ENCODE results near the gene CFAP57. TPM values are rescaled to one million over a fixed set of nuclear protein-coding genes. Genes with fewer than 3 reads are reported as not detected.

The CFAP57 gene
- total RNA-seq, 1 donor from 2014 or later: 4.8 TPM

DNA sequence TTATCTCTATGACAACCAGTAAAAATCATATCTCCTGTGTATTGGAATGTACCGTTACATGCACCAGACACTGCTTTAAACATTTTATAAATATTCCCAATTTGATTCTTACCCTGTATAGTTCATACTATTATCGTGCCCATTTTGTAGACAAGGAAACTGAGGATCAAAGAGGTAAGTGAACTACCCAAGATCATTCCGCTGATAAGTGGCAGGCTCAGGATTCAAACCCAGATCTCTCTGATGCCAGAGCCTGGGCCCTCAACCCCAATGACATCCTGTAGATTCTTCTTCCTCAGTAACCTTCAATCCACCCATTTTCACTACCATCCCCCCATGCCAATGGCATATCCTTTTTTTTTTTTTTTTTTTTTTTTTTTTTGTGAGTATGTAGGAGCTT lies 12.3 kb downstream of the CFAP57 start:
- Histone ChIP-seq H3K27me3 (ENCODE audit: control insufficient read depth, insufficient read depth, low read length) (no peaks in the 10 kb centered on the region), H3K4me3 (ENCODE audit: low read depth, low read length) (no peak overlapping the region), H3K36me3 (ENCODE audit: control insufficient read depth, insufficient read depth, low read length) (no peaks in the 10 kb centered on the region)
- no peak for DNase-seq (ENCODE audit: low read depth)
- TF ChIP-seq, protein P1, sequence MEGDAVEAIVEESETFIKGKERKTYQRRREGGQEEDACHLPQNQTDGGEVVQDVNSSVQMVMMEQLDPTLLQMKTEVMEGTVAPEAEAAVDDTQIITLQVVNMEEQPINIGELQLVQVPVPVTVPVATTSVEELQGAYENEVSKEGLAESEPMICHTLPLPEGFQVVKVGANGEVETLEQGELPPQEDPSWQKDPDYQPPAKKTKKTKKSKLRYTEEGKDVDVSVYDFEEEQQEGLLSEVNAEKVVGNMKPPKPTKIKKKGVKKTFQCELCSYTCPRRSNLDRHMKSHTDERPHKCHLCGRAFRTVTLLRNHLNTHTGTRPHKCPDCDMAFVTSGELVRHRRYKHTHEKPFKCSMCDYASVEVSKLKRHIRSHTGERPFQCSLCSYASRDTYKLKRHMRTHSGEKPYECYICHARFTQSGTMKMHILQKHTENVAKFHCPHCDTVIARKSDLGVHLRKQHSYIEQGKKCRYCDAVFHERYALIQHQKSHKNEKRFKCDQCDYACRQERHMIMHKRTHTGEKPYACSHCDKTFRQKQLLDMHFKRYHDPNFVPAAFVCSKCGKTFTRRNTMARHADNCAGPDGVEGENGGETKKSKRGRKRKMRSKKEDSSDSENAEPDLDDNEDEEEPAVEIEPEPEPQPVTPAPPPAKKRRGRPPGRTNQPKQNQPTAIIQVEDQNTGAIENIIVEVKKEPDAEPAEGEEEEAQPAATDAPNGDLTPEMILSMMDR (IDR thresholded peaks at IDR 0.05; ENCODE audit: insufficient read depth, low read length, poor library complexity, severe bottlenecking): no peak

- no peaks in the 10 kb centered on the region for H3K27me3 ChIP-seq (ENCODE audit: control insufficient read depth, insufficient read depth, low read length)
- no peaks in the 10 kb centered on the region for H3K36me3 ChIP-seq (ENCODE audit: control insufficient read depth, insufficient read depth, low read length)
- no peak for DNase-seq (ENCODE audit: low read depth)
- TF ChIP-seq, protein P1 (IDR thresholded peaks at IDR 0.05; ENCODE audit: insufficient read depth, low read length, poor library complexity, severe bottlenecking): no peak
- H3K4me3 ChIP-seq (ENCODE audit: low read depth, low read length): no peak overlapping the region
Measured at GRCh38 chr1:43184995-43185394, 12.9 kb downstream of the CFAP57 start.

GRCh38 chr1:43188106-43188505 lies 16.0 kb downstream of the CFAP57 start:
- no peak for DNase-seq (ENCODE audit: low read depth)
- no peaks in the 10 kb centered on the region for H3K27me3 ChIP-seq (ENCODE audit: control insufficient read depth, insufficient read depth, low read length)
- TF ChIP-seq, protein P1 (IDR thresholded peaks at IDR 0.05; ENCODE audit: insufficient read depth, low read length, poor library complexity, severe bottlenecking): no peak
- no peaks in the 10 kb centered on the region for H3K36me3 ChIP-seq (ENCODE audit: control insufficient read depth, insufficient read depth, low read length)
- no peak overlapping the region for H3K4me3 ChIP-seq (ENCODE audit: low read depth, low read length)

DNA sequence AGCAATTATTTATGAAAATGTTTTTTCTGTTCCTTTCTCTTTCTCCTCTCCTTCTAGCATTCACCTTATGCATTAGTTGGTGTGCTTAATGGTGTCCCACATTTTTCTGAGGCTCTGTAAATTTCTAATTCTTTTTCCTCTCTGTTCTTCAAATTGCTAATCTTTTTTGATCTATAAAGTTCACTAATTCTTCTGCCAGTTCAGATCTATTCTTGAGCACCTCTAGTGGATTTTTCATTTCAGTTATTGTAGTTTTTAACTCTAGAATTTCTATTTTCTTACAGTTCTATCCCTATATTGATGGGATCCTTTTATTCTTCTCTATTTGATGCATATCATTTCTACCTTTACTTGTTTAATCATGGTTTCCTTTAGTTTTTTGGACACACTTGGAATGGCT lies 22.4 kb downstream of the CFAP57 start:
- no peaks in the 10 kb centered on the region for H3K36me3 ChIP-seq (ENCODE audit: control insufficient read depth, insufficient read depth, low read length)
- TF ChIP-seq, protein P1 (IDR thresholded peaks at IDR 0.05; ENCODE audit: insufficient read depth, low read length, poor library complexity, severe bottlenecking): no peak
- no peak overlapping the region for H3K4me3 ChIP-seq (ENCODE audit: low read depth, low read length)
- no peak for DNase-seq (ENCODE audit: low read depth)
- no peaks in the 10 kb centered on the region for H3K27me3 ChIP-seq (ENCODE audit: control insufficient read depth, insufficient read depth, low read length)

GRCh38 chr1:43197343-43198127 lies 25.4 kb downstream of the CFAP57 start:
- H3K36me3 ChIP-seq (ENCODE audit: control insufficient read depth, insufficient read depth, low read length): no peaks in the 10 kb centered on the region
- TF ChIP-seq, protein P1 (IDR thresholded peaks at IDR 0.05; ENCODE audit: insufficient read depth, low read length, poor library complexity, severe bottlenecking): no peak
- H3K27me3 ChIP-seq (ENCODE audit: control insufficient read depth, insufficient read depth, low read length): no peaks in the 10 kb centered on the region
- no peak for DNase-seq (ENCODE audit: low read depth)
- no peak overlapping the region for H3K4me3 ChIP-seq (ENCODE audit: low read depth, low read length)

Measured in kidney epithelial cell (primary cell).